Iris pigment epithelial cell (primary cell): ENCODE data around the gene FBXW7.
"Not testable (repeated sequence)": the region's sequence is repeated elsewhere in the genome, so short reads cannot be mapped to it uniquely, and the experiment has no call there.

Source experiments
- DNase-seq: peaks from one replicate; pipeline ENCODE4 v3.0.0-alpha.2; 2011; ENCODE audit warnings: low read depth

Gene FBXW7

DNA sequence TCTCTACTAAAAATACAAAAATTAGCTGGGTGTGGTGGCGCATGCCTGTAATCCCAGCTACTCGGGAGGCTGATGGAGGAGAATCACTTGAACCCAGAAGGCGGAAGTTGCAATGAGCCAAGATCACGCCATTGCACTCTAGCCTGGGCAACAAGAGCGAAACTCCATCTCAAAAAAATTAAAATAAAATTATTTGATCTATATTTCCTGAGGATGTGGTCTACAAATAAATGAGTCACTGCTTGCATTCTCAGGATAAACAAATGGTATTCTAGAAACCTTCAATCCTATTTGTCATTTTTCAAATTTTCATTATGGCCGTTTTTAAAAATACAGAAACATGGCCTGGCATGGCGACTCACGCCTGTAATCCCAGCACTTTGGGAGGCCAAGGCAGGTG is 8.6 kb upstream of the FBXW7 start:
- DNase-seq = not testable (repeated sequence)

DNA sequence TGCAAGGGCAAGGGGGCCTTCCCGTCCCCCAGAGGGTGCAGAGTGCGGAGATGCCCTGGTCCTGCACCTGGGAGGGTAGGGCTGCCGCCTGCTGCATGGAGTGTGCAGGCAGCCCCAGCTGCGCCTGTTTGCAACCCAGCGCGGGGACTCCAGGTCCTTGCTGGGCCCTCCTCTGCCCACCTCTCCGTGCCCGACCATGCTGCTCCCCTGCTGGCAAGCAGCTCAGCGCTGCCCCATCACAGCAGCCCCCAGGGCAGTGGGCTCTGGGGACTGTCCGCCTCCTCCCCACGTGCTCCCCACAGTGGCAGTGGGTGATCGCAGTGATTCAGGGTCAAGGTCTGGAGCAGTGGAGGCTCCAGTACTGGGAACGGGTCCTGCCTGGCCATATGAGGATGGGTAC is 5.0 kb upstream of the FBXW7 start:
- DNase-seq = no peak

DNA sequence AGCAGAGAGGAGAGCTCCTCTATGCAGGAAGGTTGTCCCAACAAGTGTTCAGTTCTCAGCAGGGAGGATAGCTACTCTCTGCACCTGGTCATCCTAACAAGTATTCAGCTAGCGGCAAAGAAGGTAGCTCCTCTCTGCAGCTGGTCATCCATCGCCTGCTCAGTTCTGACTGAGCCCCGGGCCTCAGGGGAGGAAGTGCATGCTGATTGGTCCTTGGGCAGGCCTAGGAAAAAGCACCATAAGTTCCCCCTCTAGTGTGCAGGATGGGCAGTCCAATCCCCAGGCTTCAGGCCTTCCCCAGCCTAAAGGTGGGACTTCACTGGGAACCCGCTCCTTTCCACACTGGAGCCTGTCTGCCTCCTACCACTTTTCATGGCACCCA is 4.4 kb upstream of the FBXW7 start:
- no peak for DNase-seq

DNA sequence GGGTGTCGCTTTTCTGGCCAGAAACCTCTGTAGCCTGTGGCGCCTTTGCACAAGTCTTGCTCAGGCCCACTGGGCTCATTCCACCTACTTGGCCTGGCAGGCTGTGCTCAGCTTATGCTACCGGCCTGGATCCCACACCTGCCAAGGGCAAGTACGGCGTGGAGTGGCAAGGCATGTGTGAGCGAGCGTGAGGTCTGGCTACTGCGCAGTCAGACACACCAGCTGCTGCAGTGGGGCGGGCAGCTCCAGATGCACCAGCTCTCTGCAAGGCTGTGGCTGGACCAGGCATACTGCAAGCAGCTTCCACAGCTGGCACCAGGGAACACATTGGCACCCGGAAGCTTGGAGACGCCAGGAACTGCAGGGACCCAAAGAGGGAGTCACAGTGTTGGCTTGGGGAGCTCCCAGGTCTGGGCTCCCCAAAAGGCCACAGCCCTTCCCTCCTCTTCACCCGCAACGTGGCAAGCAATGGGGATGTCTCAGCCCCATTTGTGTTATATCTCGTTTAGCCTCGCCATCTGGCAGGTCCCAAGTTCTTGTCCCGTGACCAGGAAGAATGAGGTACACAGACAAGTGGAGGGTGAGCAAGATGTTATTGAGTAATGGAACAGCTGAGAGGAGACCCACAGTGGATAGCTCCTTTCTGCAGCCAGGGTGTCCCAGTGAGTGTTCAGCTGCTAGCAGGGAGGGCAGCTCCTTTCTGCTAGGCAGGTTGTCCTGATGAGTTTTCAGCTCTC is 3.8 kb upstream of the FBXW7 start:
- no peak for DNase-seq

GRCh38 chr4:152537881-152538280 is 2.0 kb upstream of the FBXW7 start:
- DNase-seq = no peak

- DNase-seq = peak; percentile 70
These were observed 772 bp upstream of the FBXW7 start for GRCh38 chr4:152536545-152537182.

DNA sequence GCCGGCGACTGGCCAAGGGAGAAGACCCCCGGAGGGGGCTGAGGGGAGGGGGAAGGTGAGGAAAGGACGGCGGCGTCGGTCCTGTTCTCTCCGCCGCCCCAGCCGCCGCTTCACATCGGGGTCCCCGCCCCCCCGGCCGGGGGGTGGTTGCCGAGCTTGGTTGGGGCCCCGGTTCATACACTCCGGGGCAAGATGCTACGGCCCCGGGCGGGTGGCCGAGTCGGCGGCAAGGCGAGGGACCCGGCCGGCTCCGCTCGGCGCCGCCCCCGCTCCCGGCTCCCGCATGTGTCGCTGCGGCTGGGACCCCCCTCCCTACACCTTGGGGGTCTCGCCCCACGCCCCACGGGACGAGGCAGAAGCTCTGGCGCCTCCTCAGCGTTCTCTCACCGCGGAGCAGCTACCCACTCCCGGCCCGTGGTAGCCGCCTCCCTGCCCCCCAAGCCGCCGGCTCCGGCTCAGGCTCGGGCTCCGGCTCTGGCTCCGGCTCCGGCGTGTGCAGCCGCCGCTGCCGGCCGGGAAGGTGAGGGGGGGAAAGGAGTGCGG is 461 bp downstream of the FBXW7 start:
- no peak for DNase-seq

DNA sequence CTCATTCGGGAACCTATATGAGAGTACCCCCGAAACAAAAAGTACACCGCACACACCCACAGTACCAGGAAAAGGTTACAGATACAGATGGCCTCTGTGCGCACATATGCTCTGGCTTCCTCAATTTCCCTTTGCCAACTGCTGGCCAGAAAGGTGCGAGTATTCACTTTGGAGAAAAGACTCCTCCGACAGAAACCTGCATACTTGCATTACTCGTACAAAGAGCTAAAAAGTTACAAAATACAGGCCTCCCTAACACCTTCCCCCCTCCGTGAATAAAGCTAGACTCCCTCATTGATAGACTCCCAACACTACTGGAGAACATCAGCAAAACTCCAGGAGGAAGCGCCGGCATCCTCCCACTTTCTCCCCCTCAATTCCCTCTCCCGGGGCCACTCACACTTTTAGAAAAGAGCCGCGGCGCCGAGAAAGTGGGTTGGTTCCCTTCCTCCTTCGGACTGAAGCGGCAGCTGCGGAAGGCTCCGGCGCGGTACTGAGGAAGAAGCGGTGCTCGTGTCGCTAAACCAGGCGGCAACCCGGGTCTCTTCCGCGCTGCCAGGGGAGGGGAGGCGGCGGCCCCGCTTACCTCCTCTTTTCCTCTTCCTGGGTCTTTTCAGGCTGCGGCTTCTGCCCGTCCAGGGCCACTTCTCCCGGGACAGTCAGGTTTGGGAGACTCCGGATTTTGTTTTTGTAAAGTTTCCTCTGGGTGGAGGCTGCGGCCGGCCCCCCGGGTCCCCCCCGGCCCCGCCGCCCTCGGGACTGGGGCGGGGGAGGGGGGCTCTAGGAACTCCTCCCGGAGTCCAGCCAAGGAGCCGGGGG is 1.1 kb downstream of the FBXW7 start:
- peak; percentile 36 for DNase-seq

DNA sequence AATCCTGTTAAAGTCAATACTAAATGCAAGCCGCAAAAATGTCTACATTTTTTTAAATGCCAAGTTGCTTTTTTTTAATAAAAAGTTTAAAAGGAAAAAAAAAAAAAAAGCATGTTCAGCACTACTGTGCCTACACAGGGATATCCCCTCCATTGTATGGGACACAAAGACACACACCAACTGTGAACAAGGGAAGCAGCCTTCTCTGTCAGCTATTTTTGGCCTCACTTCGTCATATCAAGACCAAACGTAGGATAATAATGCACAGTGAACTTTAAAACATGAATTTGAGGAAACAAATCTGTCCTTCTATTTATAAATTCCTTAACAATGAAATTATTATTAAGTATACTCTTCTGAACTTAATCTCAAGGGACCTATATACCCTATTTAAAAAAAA is 4.4 kb downstream of the FBXW7 start:
- no peak for DNase-seq

DNA sequence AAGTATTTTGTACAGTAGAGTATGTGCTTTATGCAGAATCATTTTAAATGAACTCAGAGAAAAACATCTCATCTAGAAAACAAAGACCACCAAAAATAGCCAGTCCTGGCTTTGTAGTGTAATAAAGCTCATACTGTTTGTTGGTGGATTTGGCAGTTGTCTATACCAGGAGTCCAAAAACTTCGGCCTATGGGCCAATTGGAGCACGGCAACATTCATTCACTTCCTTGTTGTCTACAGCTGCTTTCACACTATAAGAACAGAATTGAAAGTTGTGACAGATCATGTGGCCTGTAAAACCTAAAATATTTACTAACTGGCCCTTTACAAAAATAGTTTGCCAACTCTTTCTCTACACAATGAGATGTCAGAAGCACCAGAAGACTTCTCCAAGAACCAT is 5.3 kb downstream of the FBXW7 start:
- DNase-seq = no peak

DNA sequence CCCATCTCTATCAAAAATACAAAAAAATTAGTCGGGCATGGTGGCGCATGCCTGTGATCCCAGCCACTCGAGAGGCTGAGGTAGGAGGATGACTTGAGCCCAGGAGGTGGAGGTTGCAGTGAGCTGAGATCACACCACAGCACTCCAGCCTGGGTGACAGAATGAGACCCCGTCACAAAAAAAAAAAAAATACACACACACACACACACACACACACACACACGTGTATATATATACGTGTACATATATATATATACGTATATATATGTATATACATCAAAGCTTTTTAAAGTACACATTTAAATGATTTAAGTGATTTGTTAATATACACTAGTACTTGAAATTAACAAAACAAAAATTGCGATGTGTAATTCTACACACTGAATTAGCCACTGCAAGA is 6.0 kb downstream of the FBXW7 start:
- no peak for DNase-seq

- peak; percentile 10 for DNase-seq
These were observed 7.8 kb downstream of the FBXW7 start for GRCh38 chr4:152528060-152528459.

GRCh38 chr4:152525878-152526277 is 10.0 kb downstream of the FBXW7 start:
- DNase-seq = no peak

GRCh38 chr4:152524427-152524826 is 11.5 kb downstream of the FBXW7 start:
- DNase-seq = no peak

- no peak for DNase-seq
These were observed 12.2 kb downstream of the FBXW7 start for GRCh38 chr4:152523731-152524130.

DNA sequence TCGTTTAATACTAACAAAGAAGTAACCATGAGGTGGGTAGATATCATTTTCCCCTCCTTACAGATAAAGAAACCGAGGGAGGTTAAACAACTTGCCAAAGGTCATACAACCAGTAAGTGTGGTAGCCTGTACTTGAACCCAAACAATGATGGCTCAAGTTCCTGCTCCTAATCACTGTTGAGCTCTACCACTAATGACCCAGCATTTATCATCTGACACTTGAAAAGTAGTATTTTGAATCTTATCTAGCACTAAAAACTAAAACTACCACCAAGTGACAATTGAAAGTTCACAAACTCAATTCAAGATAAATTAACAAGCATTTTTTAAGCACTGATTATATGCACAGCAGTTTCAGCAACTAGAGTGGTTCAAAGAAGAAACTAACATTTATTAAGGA is 13.1 kb downstream of the FBXW7 start:
- DNase-seq = no peak

- DNase-seq = no peak
These were observed 13.6 kb downstream of the FBXW7 start for GRCh38 chr4:152522245-152522644.

DNA sequence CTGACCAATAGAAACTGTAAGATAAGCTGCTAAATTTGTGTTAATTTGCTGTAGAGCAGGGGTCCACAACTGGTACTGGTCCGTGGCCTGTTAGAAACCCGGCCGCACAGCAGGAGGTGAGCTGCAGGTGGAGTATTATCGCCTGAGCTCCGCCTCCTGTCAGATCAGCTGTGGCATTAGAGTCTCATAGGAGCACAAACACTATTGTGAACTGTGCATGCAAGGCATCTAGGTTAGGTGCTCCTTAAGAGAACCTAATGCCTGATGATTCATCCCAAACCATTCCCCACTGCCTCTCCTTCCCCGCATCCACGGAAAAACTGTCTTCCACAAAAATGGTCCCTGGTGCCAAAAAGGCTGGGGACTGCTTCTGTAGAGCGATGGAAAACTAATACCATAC is 19.7 kb downstream of the FBXW7 start:
- DNase-seq = peak; percentile 21

DNA sequence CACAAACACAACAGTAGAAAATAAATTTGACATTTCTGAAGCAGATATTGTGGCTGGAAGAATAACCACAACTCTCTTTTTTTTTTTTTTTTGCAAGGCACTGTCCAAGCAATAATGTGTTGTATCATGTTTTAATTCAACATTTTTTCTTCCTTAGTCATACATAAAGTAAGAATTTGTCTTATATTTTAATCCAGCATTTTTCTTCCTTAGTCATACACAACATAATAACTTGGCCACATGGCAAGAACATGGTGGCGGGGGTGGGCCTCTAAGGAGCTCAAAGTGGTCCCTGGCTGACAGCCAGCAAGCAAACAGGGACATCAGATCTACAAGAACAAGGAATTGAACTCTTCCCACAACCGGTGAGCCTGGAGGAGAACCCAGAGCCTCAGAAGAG is 20.2 kb downstream of the FBXW7 start:
- peak; percentile 70 for DNase-seq

- DNase-seq = no peak
These were observed 21.5 kb downstream of the FBXW7 start for GRCh38 chr4:152514356-152514755.

- no peak for DNase-seq
These were observed 22.8 kb downstream of the FBXW7 start for GRCh38 chr4:152513078-152513477.

GRCh38 chr4:152512483-152512882 is 23.4 kb downstream of the FBXW7 start:
- DNase-seq = no peak
